HL-60/S4 (cell line): ENCODE measurements around the gene MAMDC4.

Source experiments
- in situ Hi-C: fragments of 300-500 bp; cut with MboI; formaldehyde crosslinking; loops from 2 replicates; pipeline ENCODE4 v1.14.3; 2022; ENCODE audit warnings: low sequenced_read_pairs

Gene MAMDC4

GRCh38 chr9:136886610-136887597 is 34.8 kb downstream of the MAMDC4 start:
- in situ Hi-C loops: no loop called here

DNA sequence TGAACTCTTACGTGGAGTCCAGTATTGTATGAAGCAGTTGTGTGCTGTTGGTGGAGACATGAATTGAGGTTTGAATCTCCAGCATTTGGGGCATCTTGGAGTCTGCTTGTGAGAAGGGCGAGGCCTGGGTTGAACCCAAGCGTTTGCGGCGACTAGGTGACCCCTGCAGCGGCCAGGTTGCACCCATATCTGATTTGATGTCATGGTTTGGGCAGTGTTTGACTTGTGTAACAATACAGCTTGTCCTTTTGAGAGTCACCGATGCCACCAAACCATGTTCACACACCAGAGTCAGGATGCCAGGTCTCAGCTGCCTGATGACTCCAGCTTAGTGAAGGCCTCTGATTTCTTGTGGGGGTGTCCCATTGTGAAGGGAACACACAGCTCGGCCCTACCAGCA is 36.3 kb downstream of the MAMDC4 start:
- in situ Hi-C loops: no loop called here

GRCh38 chr9:136889858-136890257 is 37.7 kb downstream of the MAMDC4 start:
- in situ Hi-C loops: no loop called here

- in situ Hi-C loops: no loop called here
Observed at GRCh38 chr9:136890661-136891060, 38.5 kb downstream of the MAMDC4 start.

DNA sequence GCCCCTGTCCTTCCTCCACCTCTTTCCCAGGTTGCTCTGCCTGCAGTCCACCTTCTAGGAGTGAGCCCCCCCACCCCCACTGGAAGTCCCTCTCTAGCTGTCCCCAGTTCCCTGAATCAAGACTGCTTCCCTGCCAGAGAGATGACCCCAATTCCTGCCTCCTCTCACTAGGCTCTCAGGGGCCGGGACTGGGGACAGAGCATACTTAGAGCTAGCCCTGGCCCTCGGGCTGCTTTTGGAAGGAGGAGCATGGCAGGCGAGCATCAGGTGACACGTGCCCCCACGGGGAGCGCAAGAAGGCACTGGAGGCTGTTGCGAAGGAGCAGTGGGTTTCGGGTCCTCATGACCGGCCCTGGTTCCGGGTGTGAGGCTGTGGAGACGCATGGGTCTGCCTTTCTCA is 43.9 kb downstream of the MAMDC4 start:
- in situ Hi-C loops: no loop called here

DNA sequence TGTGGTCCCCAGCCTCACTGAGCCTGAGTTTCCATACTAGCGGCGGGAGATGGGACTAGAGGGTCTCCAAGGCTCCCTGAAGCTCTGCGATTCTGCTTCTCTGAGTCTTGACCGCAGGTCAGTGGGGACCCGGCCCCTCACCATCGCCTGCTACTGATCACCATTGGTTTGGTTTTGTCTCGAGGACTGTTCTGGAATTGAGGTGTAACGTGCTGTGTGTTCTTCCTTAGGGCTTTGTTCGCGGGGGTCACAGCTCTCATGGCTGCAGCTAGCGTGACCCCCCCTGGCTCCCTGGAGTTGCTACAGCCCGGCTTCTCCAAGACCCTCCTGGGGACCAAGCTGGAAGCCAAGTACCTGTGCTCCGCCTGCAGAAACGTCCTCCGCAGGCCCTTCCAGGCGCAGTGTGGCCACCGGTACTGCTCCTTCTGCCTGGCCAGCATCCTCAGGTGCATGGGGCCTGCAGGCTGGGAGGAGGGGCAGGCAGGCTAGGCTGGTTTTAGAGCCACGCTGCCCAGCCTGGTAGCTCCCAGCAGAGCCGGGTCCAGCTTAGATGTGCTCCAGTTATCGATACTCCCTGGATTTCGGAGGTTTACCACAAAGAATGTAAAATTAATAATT is 46.4 kb downstream of the MAMDC4 start:
- in situ Hi-C loops: no loop called here

DNA sequence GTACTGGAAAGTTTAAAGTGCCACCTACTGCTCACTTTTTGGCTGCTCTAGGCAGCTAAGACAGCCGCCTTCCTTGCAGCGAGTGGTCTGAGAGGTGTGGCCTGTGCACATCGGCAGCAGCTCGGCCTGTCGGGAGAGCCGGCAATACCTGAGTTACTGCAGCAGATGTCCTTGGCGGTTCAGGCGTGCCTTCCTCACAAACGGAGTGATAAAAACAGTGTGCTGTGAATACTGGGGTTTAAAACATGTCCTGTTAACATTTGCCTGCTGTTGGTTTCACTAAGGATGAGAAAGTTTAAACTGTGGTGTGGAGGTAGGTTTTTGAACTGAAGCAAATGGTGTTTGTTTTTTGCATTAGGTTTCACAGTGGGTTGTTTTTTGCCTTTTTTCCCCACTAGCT is 47.0 kb downstream of the MAMDC4 start:
- in situ Hi-C loops: no loop called here

- in situ Hi-C loops: no loop called here
Observed at GRCh38 chr9:136900556-136900955, 48.4 kb downstream of the MAMDC4 start.

- in situ Hi-C loops: no loop called here
Observed at GRCh38 chr9:136900988-136901515, 48.9 kb downstream of the MAMDC4 start.

DNA sequence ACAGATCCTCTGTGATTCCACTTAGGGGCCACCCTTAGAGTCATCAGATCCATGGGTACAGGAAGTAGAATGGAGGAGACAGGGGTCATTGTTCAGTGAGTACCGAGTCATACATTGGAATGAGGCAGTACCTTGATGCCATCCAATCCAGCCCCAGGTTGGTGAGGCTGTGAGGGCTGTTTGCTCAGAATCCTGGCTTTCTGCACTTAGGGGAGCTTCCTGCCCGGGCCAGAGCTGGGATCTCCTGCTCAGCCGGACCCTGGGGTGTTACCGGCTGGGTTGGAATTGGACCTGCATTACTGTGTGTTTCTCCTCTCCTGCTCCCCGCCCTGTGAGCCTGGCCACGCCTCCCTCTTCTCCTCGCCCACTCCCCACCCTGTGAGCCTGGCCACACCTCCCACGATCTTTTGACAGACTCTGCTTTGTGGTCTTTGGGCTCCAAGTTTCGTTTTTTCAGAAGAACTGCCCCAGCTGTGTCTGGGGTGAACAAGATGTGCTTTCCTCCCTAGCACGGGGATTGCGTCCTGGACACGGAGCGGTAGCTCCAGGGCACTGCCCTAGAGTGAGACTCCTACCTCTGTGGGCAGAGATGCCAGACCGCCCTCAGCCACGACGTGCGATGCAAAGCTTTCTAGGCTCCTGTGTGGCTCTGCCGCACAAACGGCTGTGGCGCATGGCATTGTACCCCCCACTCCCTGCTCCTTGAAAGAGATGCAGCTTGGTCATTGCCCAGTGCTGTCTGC is 49.5 kb downstream of the MAMDC4 start:
- in situ Hi-C loops: no loop called here

GRCh38 chr9:136902259-136902821 is 50.2 kb downstream of the MAMDC4 start:
- in situ Hi-C loops: no loop called here

- in situ Hi-C loops: no loop called here
Observed at GRCh38 chr9:136903041-136903554, 51.0 kb downstream of the MAMDC4 start.

- in situ Hi-C loops: no loop called here
Observed at GRCh38 chr9:136906266-136906665, 54.1 kb downstream of the MAMDC4 start.

DNA sequence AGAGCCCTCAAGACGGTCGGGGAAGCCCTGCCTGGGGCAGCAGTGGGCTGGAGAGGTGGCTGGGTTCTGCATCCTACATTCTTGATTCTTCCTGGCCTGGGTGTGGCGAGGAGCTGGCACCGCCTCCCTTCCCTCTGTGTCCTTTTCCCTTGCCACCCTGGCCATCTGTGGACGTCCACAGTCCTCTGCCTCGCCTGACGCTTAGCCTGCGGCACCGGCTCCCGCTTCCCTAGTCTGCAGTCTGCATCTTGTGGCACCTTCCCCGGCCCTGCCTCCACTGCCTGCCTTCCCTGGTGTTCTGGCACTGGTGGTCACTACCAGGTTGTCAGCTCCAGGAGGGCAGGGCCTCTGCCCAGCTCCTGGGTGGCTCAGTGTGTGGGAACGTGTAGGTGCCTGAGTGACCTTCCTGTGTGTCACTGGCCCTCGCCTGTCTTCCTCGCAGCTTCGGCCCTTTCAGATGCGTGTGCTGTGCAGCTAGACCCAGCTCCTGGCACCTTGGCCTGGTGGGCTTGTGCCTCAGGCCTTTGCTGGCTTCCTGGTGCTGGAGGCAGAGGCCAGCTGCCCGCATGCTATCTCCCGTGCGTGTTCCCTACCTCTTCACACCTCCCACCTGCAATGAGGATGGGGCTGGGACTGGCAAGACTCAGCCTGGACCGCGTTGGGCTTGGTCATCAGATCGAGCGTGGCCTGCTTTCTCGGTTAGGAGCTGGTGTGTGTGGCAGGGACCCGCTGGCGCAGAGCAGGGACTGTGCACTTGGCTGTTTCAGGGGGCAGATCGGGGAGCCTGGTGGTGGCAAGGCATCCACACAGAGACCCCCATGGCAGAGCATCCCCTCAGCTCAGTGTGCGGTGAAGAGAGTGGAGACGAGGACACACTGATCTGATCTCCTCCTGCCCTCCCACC is 55.1 kb downstream of the MAMDC4 start:
- in situ Hi-C loops: no loop called here
